ENCODE measurements around the gene LRP1B.

DNA sequence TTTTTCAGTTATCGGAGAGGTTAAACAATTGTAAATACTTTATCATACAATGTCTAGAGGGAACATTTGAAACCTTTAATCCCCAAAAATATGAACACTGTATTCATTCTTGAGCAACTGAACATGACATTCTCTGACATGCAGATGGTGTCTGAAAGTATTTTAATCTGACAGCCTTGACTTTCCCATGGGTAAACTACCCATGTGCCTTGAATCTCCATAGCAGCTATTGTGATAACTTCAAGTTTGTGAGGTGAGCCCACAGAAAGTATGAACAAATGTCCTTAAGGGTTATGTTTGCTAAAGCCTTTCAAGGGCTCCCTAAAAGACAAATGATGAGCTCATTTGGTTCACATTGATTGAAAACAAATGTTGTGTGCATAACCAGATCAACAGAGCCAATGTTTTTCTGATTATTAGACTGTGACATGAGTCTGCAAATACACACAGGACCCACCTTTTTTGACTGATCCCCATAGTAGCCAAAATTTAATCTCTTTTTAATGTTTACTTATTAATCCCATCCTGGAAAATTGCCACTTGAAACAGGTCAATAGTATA lies 1326.0 kb downstream of the LRP1B start:
- TF ChIP-seq GATA2 (IDR thresholded peaks at IDR 0.05; ENCODE audit: low read depth, low read length) = no peak
- no peak for TF ChIP-seq GATA3 (IDR thresholded peaks at IDR 0.05; ENCODE audit: low read depth, low read length)
